NCI-H1092 (cell line): ENCODE data around the gene PHPT1.
"Not testable (repeated sequence)": the region's sequence is repeated elsewhere in the genome, so short reads cannot be mapped to it uniquely, and the experiment has no call there.

ENCODE experiments used
- DNase-seq: peaks from one replicate; lab custom pipeline; 2025; lab: John Stamatoyannopoulos, UW

PHPT1 gene

DNA sequence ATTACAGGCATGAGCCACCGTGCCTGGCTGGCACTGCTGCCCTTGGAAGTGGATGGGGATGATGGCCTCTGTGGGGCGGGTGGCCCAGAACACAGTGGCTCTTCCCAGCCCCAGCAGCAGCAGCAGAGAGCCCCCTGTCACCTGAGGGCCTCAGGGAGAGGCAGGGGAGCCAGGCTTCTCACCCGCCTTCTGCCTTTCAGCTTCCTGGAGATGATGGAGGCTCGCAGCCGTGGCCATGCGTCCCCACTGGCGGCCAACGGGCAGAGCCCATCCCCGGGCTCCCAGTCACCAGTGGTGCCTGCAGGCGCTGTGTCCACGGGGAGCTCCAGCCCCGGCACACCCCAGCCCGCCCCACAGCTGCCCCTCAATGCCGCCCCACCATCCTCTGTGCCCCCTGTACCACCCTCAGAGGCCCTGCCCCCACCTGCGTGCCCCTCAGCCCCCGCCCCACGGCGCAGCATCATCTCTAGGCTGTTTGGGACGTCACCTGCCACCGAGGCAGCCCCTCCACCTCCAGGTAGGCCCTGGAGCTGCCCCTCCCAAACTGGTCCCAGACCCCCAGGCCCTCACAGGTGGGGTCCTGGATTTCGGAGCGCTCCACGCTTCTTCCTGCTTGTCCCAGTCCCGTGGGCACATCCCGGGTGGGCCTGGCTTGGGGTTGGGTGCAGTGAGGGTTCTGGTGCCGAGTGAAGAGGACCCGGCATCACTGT lies 11.9 kb upstream of the PHPT1 start:
- no peak for DNase-seq

DNA sequence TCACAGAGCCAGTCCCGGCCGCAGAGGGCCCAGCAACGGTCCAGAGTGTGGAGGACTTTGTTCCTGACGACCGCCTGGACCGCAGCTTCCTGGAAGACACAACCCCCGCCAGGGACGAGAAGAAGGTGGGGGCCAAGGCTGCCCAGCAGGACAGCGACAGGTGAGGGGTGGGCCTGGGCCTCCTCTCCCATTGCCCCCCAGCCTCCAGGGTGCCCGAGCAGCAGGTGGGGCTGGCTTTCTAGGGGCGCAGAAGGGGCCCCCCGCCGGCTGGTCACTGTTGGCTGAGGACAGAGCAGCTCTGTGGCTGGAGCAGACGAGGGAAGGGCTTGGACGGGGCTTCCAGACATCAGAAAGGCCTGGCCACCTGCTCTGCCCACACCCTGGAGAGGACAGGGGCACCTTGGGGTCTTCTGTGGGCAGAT lies 11.3 kb upstream of the PHPT1 start:
- not testable (repeated sequence) for DNase-seq

DNA sequence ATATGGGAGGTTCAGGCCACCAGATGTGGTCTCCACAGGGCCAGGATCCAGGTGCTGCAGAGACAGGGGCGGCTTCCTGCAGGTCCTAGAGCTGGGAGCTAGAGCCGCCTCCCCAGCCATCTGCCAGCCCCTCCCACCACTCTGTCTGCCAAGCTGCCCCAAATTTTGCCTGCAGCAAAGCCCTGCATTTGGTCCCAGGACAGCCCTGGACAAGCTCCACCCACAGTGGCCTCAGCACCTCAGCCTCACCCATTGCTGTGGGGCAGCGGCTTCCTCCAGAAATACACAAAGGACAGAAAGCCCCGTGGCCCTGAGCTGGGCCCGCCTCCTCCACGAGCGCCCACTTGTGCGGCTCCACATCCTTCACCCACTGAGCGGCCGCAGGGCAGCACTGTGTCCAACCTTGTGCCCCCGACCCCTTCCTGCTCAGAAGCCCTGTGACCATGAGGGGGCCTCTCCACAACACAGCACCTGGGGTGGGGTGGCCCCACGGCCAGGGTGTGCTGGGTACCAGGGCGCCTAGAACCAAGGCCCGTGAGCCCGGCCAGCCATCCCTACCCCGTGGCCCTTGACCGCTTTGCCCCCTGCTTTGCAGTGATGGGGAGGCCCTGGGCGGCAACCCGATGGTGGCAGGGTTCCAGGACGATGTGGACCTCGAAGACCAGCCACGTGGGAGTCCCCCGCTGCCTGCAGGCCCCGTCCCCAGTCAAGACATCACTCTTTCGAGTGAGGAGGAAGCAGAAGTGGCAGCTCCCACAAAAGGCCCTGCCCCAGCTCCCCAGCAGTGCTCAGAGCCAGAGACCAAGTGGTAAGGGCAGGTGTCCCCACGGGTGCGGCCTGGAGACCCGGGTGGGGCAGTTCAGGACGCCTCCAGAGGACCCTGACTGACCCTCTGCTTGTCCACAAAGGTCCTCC lies 10.6 kb upstream of the PHPT1 start:
- DNase-seq, result no peak

DNA sequence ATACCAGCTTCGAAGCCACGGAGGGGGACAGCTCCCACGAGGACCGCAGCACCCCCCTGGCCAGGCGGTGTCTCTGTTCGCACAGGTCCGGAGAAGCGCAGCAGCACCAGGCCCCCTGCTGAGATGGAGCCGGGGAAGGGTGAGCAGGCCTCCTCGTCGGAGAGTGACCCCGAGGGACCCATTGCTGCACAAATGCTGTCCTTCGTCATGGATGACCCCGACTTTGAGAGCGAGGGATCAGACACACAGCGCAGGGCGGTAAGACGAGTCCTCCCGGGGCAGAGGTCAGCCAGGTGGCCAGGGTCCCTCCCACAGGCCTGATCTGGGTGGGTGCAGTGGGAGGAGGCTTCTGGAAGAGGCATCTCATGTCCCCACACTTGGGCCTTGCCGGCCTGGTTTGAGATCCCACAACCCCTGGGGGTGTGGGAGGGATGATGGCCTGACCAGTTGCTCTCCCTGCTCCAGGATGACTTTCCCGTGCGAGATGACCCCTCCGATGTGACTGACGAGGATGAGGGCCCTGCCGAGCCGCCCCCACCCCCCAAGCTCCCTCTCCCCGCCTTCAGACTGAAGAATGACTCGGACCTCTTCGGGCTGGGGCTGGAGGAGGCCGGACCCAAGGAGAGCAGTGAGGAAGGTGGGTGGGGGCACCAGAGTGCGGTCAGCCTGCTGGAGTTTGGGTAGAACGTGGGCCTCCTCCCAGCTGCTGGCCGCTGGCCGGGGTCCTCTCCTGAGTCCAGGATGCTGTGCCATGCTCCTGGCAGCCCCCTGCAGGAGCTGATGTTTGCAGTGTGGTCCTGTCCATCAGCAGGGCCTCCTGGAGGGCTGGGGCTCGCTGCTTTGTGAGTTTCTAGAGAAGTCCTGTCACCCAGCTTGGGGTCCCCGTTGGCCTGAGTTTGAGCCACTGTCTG lies 9.7 kb upstream of the PHPT1 start:
- no peak for DNase-seq

DNA sequence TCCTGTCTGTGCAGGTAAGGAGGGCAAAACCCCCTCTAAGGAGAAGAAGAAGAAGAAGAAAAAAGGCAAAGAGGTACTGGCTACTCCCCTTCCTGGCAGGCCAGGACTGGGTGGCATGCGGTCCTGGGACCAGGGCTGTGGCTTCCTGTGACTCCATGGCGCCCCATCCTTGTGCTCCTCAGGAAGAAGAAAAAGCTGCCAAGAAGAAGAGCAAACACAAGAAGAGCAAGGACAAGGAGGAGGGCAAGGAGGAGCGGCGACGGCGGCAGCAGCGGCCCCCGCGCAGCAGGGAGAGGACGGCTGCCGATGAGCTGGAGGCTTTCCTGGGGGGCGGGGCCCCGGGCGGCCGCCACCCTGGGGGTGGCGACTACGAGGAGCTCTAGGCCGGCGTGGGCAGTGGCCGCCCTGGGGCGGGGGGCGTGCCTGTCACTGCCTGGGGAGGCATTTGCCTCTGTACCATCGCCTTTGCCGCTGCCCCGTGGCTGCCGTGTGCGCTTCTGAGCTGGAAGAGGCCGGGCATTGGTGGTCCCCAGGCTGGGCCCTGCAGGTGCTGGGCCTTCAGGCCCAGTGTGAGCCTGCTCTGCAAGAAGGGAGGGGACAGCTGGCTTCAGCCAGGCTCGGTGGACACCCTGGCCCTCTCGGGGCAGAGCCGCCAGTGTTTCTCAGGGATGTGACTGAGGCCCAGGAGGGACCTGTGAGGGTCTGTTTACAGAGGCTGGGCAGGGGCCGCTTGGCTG lies 8.9 kb upstream of the PHPT1 start:
- DNase-seq, result no peak

DNA sequence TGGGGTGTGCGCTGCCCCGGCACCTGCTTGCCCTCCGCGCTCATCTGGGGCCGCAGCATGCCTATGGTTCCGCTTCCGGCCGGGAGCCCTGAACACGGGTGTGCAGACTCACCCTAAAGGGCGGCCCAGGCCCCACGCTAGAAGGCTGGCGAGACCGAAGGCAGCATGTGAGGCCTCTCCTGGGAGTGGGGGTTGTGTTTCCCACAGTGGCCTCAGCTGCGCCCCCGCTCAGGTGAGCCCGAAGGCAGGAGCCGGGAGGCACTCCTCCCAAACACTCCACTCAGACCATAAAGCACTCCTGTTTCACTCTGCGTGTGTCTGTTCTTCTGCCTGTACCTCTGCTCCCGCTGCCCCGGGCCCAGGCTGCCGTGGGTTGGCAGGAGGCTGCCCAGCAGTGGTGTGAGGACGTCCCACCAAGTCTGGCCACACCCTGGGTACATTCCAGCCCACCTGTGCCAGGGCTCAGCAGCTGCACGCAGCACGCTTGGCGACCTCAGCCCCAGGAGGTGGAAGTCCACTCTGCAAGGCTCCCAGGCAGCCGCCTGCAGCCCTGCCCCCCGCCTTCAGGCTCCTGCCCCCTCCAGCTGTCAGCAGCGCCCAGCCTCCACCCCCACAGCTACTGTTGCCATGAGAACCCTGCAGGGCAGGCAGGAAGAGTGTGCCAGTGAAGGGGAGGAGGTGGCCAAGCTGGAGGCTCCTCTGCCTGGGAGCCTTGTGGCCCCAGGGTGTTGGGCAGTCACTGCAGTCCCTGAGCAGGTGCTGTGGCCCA lies 8.1 kb upstream of the PHPT1 start:
- peak; percentile 76 for DNase-seq

DNA sequence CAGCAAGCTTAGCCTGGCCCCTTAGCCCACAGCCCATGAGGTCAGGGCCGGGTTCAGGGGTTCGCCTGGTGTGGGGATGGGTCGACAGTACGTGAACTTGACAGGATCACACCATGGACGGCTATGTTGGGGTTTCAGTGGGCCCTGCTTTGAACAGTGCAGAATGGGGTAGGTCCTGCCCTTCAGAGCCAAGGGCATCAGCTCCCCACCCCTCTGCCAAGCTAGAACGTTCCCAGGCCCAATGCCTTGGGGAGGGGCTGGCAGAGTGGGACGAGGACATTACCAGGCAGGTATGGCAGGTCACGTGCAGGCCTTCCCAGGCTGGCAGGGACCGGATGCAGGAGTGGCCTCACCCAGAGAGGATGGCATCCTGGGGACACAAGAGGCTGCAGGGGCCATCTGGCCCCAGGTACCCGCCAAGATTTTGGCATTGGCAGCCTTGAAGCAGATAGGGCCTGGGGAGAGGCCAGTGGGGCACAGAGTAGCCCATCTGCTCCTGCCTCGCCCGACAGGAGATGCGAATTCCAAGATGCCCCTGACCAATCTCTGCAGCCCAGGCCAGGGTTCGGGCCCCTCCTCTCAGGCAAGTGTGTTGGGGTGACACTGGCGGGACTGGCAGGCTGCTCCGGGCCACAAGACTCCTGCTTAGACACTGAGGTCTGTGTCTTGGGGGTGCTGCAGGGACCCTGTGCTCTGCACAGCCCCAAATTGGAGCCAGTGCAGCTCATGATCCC lies 7.4 kb upstream of the PHPT1 start:
- not testable (repeated sequence) for DNase-seq

DNA sequence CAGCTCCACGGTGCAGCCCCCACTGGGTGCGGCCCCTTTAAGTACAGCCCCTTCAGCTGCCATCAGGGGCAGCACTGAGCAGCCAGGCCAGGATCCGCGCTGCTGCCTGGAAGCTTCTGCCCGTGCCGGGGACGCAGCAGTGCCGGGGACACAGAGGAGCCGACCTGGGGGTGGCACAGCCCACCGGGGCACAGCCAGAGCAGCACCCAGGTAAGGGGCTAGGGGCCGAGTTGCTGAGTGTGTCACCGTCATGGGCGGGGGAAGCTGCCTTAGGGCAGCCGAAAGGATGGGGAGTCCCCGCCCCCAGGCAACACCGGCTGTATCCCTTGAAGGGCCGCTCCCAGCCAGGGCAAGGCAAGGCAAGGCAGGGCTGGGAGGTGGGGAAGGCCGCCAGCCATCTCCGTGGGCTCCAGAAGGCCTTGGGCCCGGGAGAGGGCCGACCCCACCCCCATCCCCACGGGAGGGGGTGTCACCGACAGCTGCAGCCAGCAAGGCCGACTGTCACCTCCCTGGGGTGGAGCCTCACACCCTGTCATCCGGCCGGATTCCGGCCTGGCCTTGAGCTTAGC lies 6.7 kb upstream of the PHPT1 start, which contains the start of gene AJM1:
Gene AJM1 (plus strand): TSS at position 99 of the 569 bp plus-strand sequence. CDS start 1,937 bp downstream, outside the sequence.
- DNase-seq, result peak; percentile 68

DNA sequence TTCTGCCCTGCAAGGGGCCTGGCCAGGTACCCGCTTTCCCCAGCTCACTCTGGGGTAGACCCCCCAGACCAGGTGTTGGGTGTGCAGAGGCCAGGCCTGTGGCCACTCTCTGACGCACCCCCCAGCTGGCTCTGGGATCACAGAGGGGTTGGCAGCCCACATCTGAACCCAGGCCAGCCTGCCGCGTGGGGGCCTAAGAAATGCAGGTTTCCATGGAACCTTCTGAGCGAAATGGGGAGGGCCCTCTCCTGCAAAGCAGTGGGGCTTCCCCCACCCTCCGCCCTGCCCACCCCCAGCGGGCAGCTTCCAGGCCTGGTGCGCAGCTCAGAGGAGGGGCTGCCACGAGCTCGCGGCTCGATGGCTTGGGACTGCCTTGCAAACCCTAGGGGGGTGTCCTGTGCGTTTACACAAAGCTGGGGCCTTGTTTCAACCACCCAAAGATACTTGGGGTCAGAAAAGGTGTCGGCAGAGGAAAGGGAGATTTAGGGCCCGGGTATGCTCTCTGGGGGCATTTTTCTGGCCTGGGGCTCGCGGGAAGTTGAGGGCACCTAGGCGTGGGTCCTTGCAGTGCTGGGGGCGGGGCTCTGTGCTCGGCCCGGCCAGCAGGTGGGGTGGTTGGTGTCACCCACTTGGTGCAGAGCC lies 5.9 kb upstream of the PHPT1 start:
- not testable (repeated sequence) for DNase-seq

DNA sequence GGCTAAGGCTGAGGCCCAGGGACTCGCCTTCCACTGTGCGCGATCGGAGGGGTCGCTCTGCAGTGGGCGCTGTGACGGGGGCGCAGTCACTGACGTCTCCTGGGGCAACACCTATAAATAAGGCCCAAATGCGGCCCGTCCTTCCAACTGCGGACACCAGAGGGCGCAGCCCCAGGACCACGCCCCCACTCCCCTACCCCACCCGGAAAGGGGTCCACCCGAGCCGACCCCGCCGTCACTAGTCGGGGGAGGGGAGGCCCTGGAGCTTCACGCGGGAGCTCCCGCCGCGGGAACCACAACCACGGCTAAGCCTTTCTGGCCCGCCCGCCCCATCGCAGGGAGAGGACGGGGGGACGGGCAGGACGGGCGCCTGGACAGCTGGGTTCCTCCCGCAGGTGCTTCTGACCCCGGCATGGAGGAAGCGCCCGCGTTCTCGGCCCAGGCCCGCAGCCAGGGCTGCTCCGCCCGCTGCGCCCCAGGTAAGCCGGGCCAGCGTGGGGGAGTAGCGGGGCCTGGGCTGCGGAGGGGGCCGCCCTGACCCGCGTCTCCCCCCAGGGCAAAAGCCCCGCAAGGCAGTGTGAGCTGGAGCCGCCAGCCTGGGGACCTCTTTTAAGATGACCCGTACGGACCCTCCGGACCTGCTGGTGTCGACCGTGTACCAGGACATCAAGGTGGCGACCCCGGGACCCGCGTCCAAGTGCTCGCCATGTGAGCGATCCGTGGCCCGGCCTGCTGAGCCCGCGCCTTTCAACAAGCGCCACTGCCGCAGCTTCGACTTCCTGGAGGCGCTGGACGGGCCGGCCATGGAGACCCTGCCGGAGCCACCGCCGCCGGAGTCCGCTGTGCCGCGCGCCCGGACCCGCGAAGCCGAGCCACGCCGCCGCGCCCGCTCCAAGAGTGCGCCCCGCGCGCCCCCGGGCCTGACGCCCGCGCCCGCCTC lies 5.1 kb upstream of the PHPT1 start:
- DNase-seq, result not testable (repeated sequence)

DNA sequence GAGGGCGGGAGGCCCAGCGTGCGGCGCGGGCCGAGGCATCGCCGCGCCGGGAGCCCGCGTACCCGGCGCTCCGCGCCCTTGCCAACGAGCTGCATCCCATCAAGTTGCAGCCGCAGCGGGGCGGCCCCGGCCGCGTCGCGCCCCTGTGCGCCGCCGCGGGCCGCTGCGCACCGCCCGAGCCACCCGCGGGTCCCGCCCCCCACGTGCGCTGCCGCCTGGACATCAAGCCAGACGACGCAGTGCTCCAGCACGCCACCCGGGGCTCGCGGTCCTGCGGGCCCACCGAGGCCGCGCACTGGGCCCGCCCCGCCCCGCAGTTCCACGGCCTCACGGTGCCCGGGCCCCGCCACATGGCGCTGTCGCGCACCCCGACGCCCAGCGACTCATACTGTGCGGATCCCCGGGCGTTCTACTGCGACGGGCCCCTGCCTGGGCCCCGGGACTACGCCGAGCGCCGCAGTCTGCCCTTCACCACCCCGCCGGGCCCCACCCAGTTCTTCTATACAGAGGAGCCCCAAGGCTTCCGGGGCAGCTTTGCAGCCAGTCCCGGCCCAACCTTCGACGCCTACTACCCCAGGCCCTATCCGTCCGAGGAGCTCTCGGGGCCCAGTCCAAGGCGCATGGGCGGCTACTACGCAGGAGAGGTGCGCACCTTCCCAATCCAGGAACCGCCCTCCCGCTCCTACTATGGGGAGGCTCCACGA lies 4.3 kb upstream of the PHPT1 start:
- DNase-seq, result no peak

DNA sequence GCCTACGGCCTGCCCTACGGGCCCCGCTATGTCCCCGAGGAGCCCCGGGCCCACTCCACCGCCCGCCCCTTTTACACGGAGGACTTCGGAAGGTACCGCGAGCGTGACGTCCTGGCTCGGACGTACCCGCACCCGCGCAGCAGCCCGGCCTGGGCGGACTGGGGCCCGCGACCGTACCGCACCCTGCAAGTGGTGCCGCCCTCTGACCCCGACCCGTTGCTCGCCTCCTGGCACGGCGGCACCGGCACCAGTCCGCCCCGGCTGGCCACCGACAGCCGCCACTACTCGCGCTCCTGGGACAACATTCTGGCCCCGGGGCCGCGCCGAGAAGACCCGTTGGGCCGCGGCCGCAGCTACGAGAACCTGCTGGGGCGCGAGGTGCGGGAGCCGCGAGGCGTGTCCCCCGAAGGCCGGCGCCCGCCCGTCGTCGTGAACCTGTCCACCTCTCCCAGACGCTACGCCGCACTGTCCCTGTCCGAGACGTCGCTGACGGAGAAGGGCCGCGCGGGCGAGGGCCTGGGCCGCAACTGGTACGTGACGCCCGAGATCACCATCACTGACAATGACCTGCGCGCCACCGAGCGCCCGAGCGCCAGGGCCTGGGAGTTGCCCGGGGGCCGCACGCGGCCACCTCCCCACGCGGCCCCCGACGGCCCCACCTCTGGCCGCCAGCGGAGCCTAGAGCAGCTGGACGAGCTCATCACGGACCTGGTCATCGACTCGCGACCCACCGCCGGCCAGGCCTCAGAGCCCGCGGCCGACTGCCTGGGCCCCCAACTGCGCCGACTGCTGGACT lies 3.5 kb upstream of the PHPT1 start:
- DNase-seq, result no peak

DNA sequence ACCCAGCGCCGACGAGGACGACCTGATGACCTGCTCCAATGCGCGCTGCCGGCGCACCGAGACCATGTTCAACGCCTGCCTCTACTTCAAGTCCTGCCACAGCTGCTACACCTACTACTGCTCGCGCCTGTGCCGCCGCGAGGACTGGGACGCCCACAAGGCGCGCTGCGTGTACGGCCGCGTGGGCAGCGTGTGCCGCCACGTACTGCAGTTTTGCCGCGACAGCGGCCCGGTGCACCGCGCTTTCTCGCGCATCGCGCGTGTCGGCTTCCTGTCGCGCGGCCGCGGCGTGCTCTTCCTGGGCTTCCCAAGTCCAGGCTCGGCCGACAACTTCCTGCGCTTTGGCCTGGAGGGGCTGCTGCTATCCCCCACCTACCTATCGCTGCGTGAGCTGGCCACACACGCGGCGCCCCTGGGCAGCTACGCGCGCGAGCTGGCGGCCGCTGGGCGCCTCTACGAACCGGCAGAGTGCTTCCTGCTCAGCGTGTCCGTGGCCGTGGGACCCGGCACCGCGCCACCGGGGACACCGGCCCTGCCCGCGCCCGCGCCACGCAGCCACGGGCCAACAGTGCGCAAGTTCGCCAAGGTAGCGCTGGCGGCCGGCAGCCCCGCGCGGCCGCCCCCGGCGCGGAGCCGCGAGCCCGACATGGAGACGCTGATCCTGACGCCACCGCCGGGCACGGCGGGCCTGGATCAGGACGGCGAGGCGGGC lies 2.7 kb upstream of the PHPT1 start:
- DNase-seq, result no peak

DNA sequence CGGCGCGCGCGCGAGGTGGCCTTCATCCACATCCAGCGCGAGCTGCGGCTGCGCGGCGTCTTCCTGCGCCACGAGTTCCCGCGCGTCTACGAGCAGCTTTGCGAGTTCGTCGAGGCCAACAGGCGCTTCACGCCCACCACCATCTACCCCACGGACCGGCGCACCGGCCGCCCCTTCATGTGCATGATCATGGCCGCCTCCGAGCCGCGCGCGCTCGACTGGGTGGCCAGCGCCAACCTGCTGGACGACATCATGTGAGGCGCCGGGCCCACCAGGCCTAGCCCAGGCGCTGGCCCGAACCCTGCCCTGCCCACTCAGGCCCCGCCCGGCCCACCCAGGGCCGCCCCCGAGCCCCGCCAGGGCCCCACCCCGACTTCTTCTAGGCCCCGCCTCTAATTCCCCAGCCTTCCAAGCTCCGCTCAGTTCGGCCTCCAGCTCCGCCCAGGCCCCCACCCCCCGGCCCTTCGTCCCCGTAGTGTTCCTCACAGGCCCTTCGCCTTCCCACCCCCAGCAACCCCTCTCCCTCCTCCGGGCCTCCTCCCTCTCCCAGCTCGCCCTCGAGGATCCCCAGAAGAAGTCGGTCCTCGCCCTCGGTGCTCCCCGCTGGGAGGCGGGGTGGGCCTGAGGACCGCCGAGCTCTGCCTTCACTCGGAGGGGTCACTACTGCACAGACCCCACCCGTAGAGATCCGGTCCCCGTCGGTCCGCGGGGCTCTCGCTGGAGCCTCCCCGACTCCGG lies 2.0 kb upstream of the PHPT1 start:
- no peak for DNase-seq

DNA sequence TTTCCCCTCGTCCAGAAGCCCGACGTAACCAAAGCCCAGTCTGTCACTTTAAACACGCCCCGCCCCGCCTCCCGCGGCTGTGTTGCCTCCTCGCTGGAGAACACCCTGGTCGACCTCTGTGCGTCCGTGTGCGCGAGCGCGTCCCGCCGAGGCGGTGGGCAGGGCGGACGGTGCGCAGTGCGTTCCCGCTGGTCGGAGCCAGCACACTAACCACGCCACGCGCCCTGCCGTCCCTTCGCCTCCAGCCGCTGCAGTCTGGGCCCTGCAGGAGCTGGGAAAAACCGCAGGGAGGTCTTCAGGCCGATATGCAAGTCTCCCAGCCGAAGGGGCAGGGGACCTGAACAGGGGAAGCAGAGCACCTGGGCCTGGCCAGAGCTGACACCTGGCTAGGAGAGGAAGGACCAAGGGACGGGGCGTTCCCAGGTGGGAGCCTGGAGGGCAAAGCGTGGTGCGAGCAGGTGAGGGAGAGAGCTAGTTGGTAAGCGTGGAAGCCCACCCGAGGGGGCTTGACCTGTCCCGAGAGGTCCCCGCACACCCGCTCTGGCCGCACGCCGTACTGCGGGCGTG lies 1.3 kb upstream of the PHPT1 start:
- DNase-seq, result peak; percentile 57
